Liver (tissue), 9 donors: ENCODE measurements around the gene HOMEZ. TPM values are rescaled to one million over a fixed set of nuclear protein-coding genes. Genes with fewer than 3 reads are reported as not detected.

Experiments
- DNase-seq: peaks from one replicate; pipeline ENCODE4 v3.0.0-alpha.2; 2017; ENCODE audit warnings: low spot score
- H3K27ac ChIP-seq, 2 donors: one replicate each; pipeline ENCODE4 v1.7.0; 2013; ENCODE audit warnings: inconsistent platforms in 2 of 2, low read length in 2 of 2, control low read depth in 1 of 2, low read depth in 1 of 2, mild to moderate bottlenecking in 1 of 2
- H3K27me3 ChIP-seq, 4 donors: one replicate each; pipeline versions ENCODE4 v1.6.1 to v1.7.0; 2013; ENCODE audit warnings: low read length in 3 of 4, inconsistent platforms in 1 of 4, mild to moderate bottlenecking in 1 of 4, moderate library complexity in 1 of 4; ENCODE audit not compliant: control insufficient read depth in 4 of 4, insufficient read depth in 4 of 4
- H3K36me3 ChIP-seq, 4 donors: one replicate each; pipeline versions ENCODE4 v1.6.1 to v1.7.0; 2013; ENCODE audit warnings: low read length in 3 of 4, mild to moderate bottlenecking in 3 of 4, low read depth in 1 of 4, moderate library complexity in 1 of 4; ENCODE audit not compliant: control insufficient read depth in 4 of 4, insufficient read depth in 3 of 4
- H3K4me1 ChIP-seq, 4 donors: one replicate each; pipeline versions ENCODE4 v1.6.1 to v1.7.0; 2013; ENCODE audit warnings: low read length in 3 of 4, mild to moderate bottlenecking in 3 of 4, moderate library complexity in 1 of 4; ENCODE audit not compliant: control insufficient read depth in 4 of 4, insufficient read depth in 4 of 4
- H3K4me3 ChIP-seq, 3 donors: one replicate each; pipeline versions ENCODE4 v1.6.1 to v1.7.0; 2013; ENCODE audit warnings: low read length in 3 of 3, control low read depth in 1 of 3, low read depth in 1 of 3, mild to moderate bottlenecking in 1 of 3
- H3K9ac ChIP-seq, 2 donors: one replicate each; pipeline ENCODE4 v1.7.0; 2013; ENCODE audit warnings: low read length in 2 of 2, mild to moderate bottlenecking in 2 of 2, moderate library complexity in 2 of 2, control low read depth in 1 of 2, low read depth in 1 of 2
- H3K9me3 ChIP-seq, 4 donors: one replicate each; pipeline versions ENCODE4 v1.6.1 to v1.7.0; 2013; ENCODE audit warnings: low read length in 3 of 4; ENCODE audit not compliant: control insufficient read depth in 4 of 4
- ATF3 ChIP-seq: IDR thresholded peaks from 2 replicates; pipeline ENCODE4 v1.6.1; 2016; ENCODE audit warnings: antibody characterized with exemption
- CTCF ChIP-seq: fragments of 150-350 bp; IDR thresholded peaks from 2 replicates; pipeline ENCODE4 v1.5.1; 2017; ENCODE audit warnings: improper control_type of control experiment, low read depth, low read length; ENCODE audit not compliant: missing input control
- EGR1 ChIP-seq, 2 donors: IDR thresholded peaks; 2 replicates each; pipeline ENCODE4 v1.6.1; 2016 to 2018; ENCODE audit warnings: antibody characterized with exemption in 2 of 2, low read depth in 2 of 2
- FOXA1 ChIP-seq: IDR thresholded peaks from 2 replicates; pipeline ENCODE4 v1.6.1; 2016; ENCODE audit warnings: antibody characterized with exemption
- FOXA2 ChIP-seq: IDR thresholded peaks from 2 replicates; pipeline ENCODE4 v1.6.1; 2016; ENCODE audit warnings: antibody characterized with exemption
- GABPA ChIP-seq, 2 donors: IDR thresholded peaks in 1 of 2; conservative IDR thresholded peaks in 1 of 2; 2 replicates each; pipeline ENCODE4 v1.6.1; 2016; ENCODE audit warnings: antibody characterized with exemption in 2 of 2, mild to moderate bottlenecking in 1 of 2, moderate library complexity in 1 of 2
- HNF4A ChIP-seq, 2 donors: conservative IDR thresholded peaks; 2 replicates each; pipeline ENCODE4 v1.6.1; 2016; ENCODE audit warnings: antibody characterized with exemption in 2 of 2, mild to moderate bottlenecking in 2 of 2
- HNF4G ChIP-seq: IDR thresholded peaks from 2 replicates; pipeline ENCODE4 v1.6.1; 2016; ENCODE audit warnings: antibody characterized with exemption
- JUND ChIP-seq, 2 donors: IDR thresholded peaks; 2 replicates each; pipeline ENCODE4 v1.6.1; 2016; ENCODE audit warnings: antibody characterized with exemption in 2 of 2
- MAX ChIP-seq: IDR thresholded peaks from 2 replicates; pipeline ENCODE4 v1.6.1; 2016; ENCODE audit warnings: antibody characterized with exemption
- NR2F2 ChIP-seq: IDR thresholded peaks from 2 replicates; pipeline ENCODE4 v1.6.1; 2016; ENCODE audit warnings: antibody characterized with exemption
- RAD21 ChIP-seq, 2 donors: IDR thresholded peaks; 2 replicates each; pipeline ENCODE4 v1.6.1; 2016; ENCODE audit warnings: antibody characterized with exemption in 2 of 2, mild to moderate bottlenecking in 2 of 2
- REST ChIP-seq: IDR thresholded peaks from 2 replicates; pipeline ENCODE4 v1.6.1; 2016; ENCODE audit warnings: antibody characterized with exemption, mild to moderate bottlenecking
- RXRA ChIP-seq, 2 donors: IDR thresholded peaks; 2 replicates each; pipeline ENCODE4 v1.6.1; 2017 to 2018; ENCODE audit warnings: antibody characterized with exemption in 2 of 2, mild to moderate bottlenecking in 1 of 2
- SP1 ChIP-seq: IDR thresholded peaks from 2 replicates; pipeline ENCODE4 v1.6.1; 2018; ENCODE audit warnings: antibody characterized with exemption, mild to moderate bottlenecking
- TAF1 ChIP-seq: conservative IDR thresholded peaks from 2 replicates; pipeline ENCODE4 v1.6.1; 2016; ENCODE audit warnings: antibody characterized with exemption, mild to moderate bottlenecking
- YY1 ChIP-seq: IDR thresholded peaks from 2 replicates; pipeline ENCODE4 v1.6.1; 2016; ENCODE audit warnings: antibody characterized with exemption, mild to moderate bottlenecking
- ZBTB33 ChIP-seq: IDR thresholded peaks from 2 replicates; pipeline ENCODE4 v1.6.1; 2016; ENCODE audit warnings: antibody characterized with exemption
- WGBS: extraction: QIAGEN DNeasy Blood & Tissue Kit; methylation state at CpG from one replicate; pipeline ENCODE4 v1.1.7; 2013; 5-methylcytosine and 5-hydroxymethylcytosine counted together
- polyA plus RNA-seq, 2 donors: library from polyadenylated mRNA; stranded (reverse) in 1 of 2; unstranded in 1 of 2; fragments of 200-250 nt in 1 of 2; fragments of >200 nt in 1 of 2; fragmentation: Nextera tagmentation in 1 of 2; extraction: Ambion mirVana in 1 of 2; gene quantifications; one replicate each; pipeline versions ENCODE4 v1.2.1 to v1.2.3, GENCODE V29; 2013 to 2015
- total RNA-seq, 2 donors: library from RNA; depleted of rRNA; stranded (reverse); fragments of >200 nt; gene quantifications; one replicate each; pipeline ENCODE4 v1.2.3, GENCODE V29; 2014
- donor health status: healthy.
- donor health status: healthy.
- donor health status: healthy.
- donor health status: healthy.
- donor health status: healthy.

The HOMEZ gene
- total and polyA plus RNA-seq, 4 donors = 2.8 to 3.5 (median 3.3) TPM

- Histone ChIP-seq H3K4me3 (peak overlapping the region; percentile 75 to 93 (median 93)), H3K27me3 (no peaks in the 10 kb centered on the region), H3K9me3 (no peaks in the 10 kb centered on the region), H3K36me3 (peaks cover 0 to 14% (median 6%) of the 10 kb centered on the region in 4 donors), H3K27ac (peak overlapping the region; percentile 84 to 93), H3K9ac (peak overlapping the region; percentile 93 to 95), H3K4me1 (peaks cover 15 to 43% (median 26%) of the 10 kb centered on the region in 4 donors)
- 14% methylated on average over 5 of the region's 5 CpGs for WGBS
- TF ChIP-seq MAX (no peak), CTCF (no peak), SP1 (no peak), FOXA1 (no peak)
- DNase-seq = no peak
Measured at GRCh38 chr14:23307146-23307530, 21.2 kb upstream of the HOMEZ start.

GRCh38 chr14:23306412-23307145 is 20.6 kb upstream of the HOMEZ start, which contains the start of gene BCL2L2:
BCL2L2 (plus strand) TSS chr14:23306833; CDS start chr14:23307768, 935 bp downstream.
- Histone ChIP-seq H3K36me3 (peaks cover 0 to 14% (median 6%) of the 10 kb centered on the region in 4 donors), H3K27me3 (no peaks in the 10 kb centered on the region), H3K4me1 (peaks cover 15 to 43% (median 26%) of the 10 kb centered on the region in 4 donors), H3K4me3 (peak within 1 kb of the TSS; percentile 75 to 93 (median 93)), H3K9ac (peak within 1 kb of the TSS; percentile 93 to 95), H3K27ac (peak within 1 kb of the TSS; percentile 84 to 93), H3K9me3 (no peaks in the 10 kb centered on the region)
- DNase-seq = peak; percentile 86
- peak; percentile 65 for TF ChIP-seq MAX
- TF ChIP-seq NR2F2 = peak; percentile 83
- peak in 1 of 2 donors; percentile 77 for TF ChIP-seq EGR1 (IDR thresholded peaks at IDR 0.05; ENCODE audit: low read depth in 2 of 2)
- TF ChIP-seq ZBTB33 = peak; percentile 79
- peak; percentile 91 for TF ChIP-seq YY1
- TF ChIP-seq ATF3 = peak; percentile 63
- TF ChIP-seq SP1 = peak; percentile 91
- no peak for TF ChIP-seq CTCF
- TF ChIP-seq FOXA2 = peak; percentile 25
- peak in 1 of 2 donors; percentile 50 for TF ChIP-seq JUND (IDR thresholded peaks at IDR 0.05)
- peak; percentile 47 to 76 for TF ChIP-seq RXRA (IDR thresholded peaks at IDR 0.05)
- TF ChIP-seq REST = peak; percentile 86
- TF ChIP-seq HNF4G = no peak
- TF ChIP-seq FOXA1 = peak; percentile 47
- peak in 1 of 2 donors; percentile 82 for TF ChIP-seq GABPA (IDR thresholded peaks at IDR 0.05 in 1 of 2, conservative IDR thresholded peaks at IDR 0.05 in 1 of 2)
- peak; percentile 24 to 57 for TF ChIP-seq HNF4A (conservative IDR thresholded peaks at IDR 0.05)
- TF ChIP-seq RAD21 (IDR thresholded peaks at IDR 0.05) = peak in 1 of 2 donors; percentile 52
- TF ChIP-seq TAF1 = peak; percentile 47
- WGBS = 1% methylated on average over 24 of the region's 24 CpGs
